GM12878 (cell line): Measurements from ENCODE around the gene CEP68. TPM values are rescaled to one million over a fixed set of nuclear protein-coding genes. Genes with fewer than 3 reads are reported as not detected.

ENCODE experiments used
- ATAC-seq: fragments of 200-7000 bp; cut with Tn5 transposase; 3 replicates; pipeline ENCODE4 v1.9.1; 2020; ENCODE audit warnings: mild to moderate bottlenecking, moderate library complexity
- BruUV-seq: library from RNA; stranded (reverse); fragments of 400-500 nt; replicated peaks from 2 replicates; lab custom pipeline; 2021; lab: Mats Ljungman, UMichigan
- CTCF ChIA-PET: fragments of 300-600 bp; sonication (Branson Sonifier 250); formaldehyde crosslinking; extraction: SDS; loops from one replicate; lab custom pipeline; 2021; ENCODE audit warnings: inconsistent platforms; lab: Yijun Ruan, JAX
- POLR2A ChIA-PET: fragments of 350-600 bp; formaldehyde crosslinking; extraction: SDS; loops from one replicate; lab custom pipeline; 2021; ENCODE audit warnings: inconsistent platforms; lab: Charles Lee
- RAD21 ChIA-PET: fragments of 300-600 bp; sonication (Branson Sonifier 250); formaldehyde crosslinking; loops from one replicate; lab custom pipeline; 2023; ENCODE audit warnings: antibody characterized with exemption; ENCODE audit not compliant: unreplicated experiment; lab: Charles Lee
- SMC1A ChIA-PET: fragments of 300-600 bp; sonication (Branson Sonifier 250); formaldehyde crosslinking; loops from one replicate; lab custom pipeline; 2023; ENCODE audit not compliant: unreplicated experiment, uncharacterized antibody; lab: Charles Lee
- DNase-seq: peaks from one replicate; pipeline ENCODE4 v3.0.0-alpha.2; 2011; ENCODE audit warnings: low read depth, low spot score
- FAIRE-seq: peaks from 3 replicates; lab custom pipeline; 2011; peaks lifted over from hg19 to GRCh38; lab: Jason Lieb, UNC
- H2AFZ ChIP-seq: 2 replicates; pipeline ENCODE4 v1.6.0; 2011; ENCODE audit warnings: low read depth, low read length, control low read depth; ENCODE audit not compliant: control insufficient read depth
- H3K27ac ChIP-seq: 2 replicates; pipeline ENCODE4 v1.5.1; 2011; ENCODE audit warnings: control low read depth; ENCODE audit not compliant: control insufficient read depth, insufficient read depth
- H3K27me3 ChIP-seq, 2 experiments: replicated peaks in 1 of 2; 2 replicates each; pipeline versions ENCODE4 v1.6.0 to v1.6.1; 2011; ENCODE audit warnings: low read length in 1 of 2; ENCODE audit not compliant: control insufficient read depth in 2 of 2, insufficient read depth in 2 of 2
- H3K36me3 ChIP-seq, 2 experiments: 2 replicates each; pipeline ENCODE4 v1.5.1; 2011; ENCODE audit warnings: low read length in 1 of 2; ENCODE audit not compliant: control insufficient read depth in 2 of 2, insufficient read depth in 2 of 2
- H3K4me1 ChIP-seq: 2 replicates; pipeline ENCODE4 v1.6.1; 2011; ENCODE audit warnings: mild to moderate bottlenecking, low read length, moderate library complexity, mixed read lengths; ENCODE audit not compliant: control insufficient read depth, insufficient read depth
- H3K4me2 ChIP-seq: 2 replicates; pipeline ENCODE4 v1.6.0; 2011; ENCODE audit warnings: control low read depth; ENCODE audit not compliant: control insufficient read depth, insufficient read depth
- H3K4me3 ChIP-seq: fragments of 200-600 bp; sonication (generic); 2 replicates; pipeline ENCODE4 v1.5.1; 2016
- H3K79me2 ChIP-seq: 2 replicates; pipeline ENCODE4 v1.6.0; 2011; ENCODE audit warnings: low read length; ENCODE audit not compliant: control insufficient read depth, insufficient read depth
- H3K9ac ChIP-seq: 2 replicates; pipeline ENCODE4 v1.8.0; 2011; ENCODE audit warnings: low read length, control low read depth, mixed read lengths; ENCODE audit not compliant: control insufficient read depth, insufficient read depth
- H3K9me3 ChIP-seq: replicated peaks from 3 replicates; pipeline ENCODE4 v1.5.1; 2011; ENCODE audit warnings: mild to moderate bottlenecking, low read length; ENCODE audit not compliant: control insufficient read depth, insufficient read depth
- H4K20me1 ChIP-seq: 2 replicates; pipeline ENCODE4 v1.6.0; 2011; ENCODE audit not compliant: control insufficient read depth, insufficient read depth
- ATF7 ChIP-seq: fragments of 450-650 bp; IDR thresholded peaks from 2 replicates; pipeline ENCODE4 v1.6.1; 2016; ENCODE audit warnings: low read depth, mild to moderate bottlenecking
- BHLHE40 ChIP-seq, 2 experiments: fragments of 450-650 bp in 1 of 2; IDR thresholded peaks; 2 replicates each; pipeline ENCODE4 v1.6.1; 2011 to 2017; ENCODE audit warnings: low read depth in 2 of 2, borderline replicate concordance in 1 of 2, improper control_type of control experiment in 1 of 2, low read length in 1 of 2, mild to moderate bottlenecking in 1 of 2
- CBX5 ChIP-seq: sonication (generic); IDR thresholded peaks from 2 replicates; pipeline ENCODE4 v1.6.1; 2016; ENCODE audit warnings: low read depth, moderate library complexity, mild to moderate bottlenecking, inconsistent platforms
- CTCF ChIP-seq, 3 experiments: IDR thresholded peaks in 2 of 3; conservative IDR thresholded peaks in 1 of 3; 2 replicates each; pipeline ENCODE4 v1.5.1; 2011; ENCODE audit warnings: low read depth in 3 of 3, low read length in 3 of 3, mild to moderate bottlenecking in 3 of 3, control low read depth in 2 of 3, moderate library complexity in 2 of 3, inconsistent platforms in 1 of 3, mixed read lengths in 1 of 3; ENCODE audit not compliant: control insufficient read depth in 2 of 3, insufficient read depth in 1 of 3; ENCODE audit errors: extremely low read depth in 1 of 3
- EGR1 ChIP-seq, 2 experiments: IDR thresholded peaks; 1 replicate in 1 of 2; 2 replicates in 1 of 2; pipeline ENCODE4 v1.6.1; 2011 to 2012; ENCODE audit warnings: low read depth in 2 of 2, low read length in 2 of 2, borderline replicate concordance in 1 of 2, mild to moderate bottlenecking in 1 of 2, moderate library complexity in 1 of 2
- GATAD2B ChIP-seq: fragments of 450-650 bp; conservative IDR thresholded peaks from 2 replicates; pipeline ENCODE4 v1.6.1; 2017; ENCODE audit warnings: low read depth, mild to moderate bottlenecking, moderate library complexity
- HDAC2 ChIP-seq: fragments of 200-600 bp; sonication (generic); IDR thresholded peaks from 2 replicates; pipeline ENCODE4 v1.6.1; 2017
- LARP7 ChIP-seq: fragments of 450-650 bp; IDR thresholded peaks from 2 replicates; pipeline ENCODE4 v1.6.1; 2017; ENCODE audit warnings: mild to moderate bottlenecking
- MLLT1 ChIP-seq: fragments of 450-650 bp; IDR thresholded peaks from 2 replicates; pipeline ENCODE4 v1.6.1; 2016; ENCODE audit warnings: mild to moderate bottlenecking
- MTA2 ChIP-seq: fragments of 450-650 bp; IDR thresholded peaks from 2 replicates; pipeline ENCODE4 v1.6.1; 2016; ENCODE audit warnings: low read depth, mild to moderate bottlenecking, moderate library complexity
- NBN ChIP-seq: fragments of 450-650 bp; IDR thresholded peaks from 2 replicates; pipeline ENCODE4 v1.6.1; 2016
- NFYA ChIP-seq: IDR thresholded peaks from 2 replicates; pipeline ENCODE4 v1.6.1; 2011; ENCODE audit warnings: low read depth, mild to moderate bottlenecking, low read length, improper control_type of control experiment, borderline replicate concordance
- RAD21 ChIP-seq: IDR thresholded peaks from 2 replicates; pipeline ENCODE4 v1.6.1; 2011; ENCODE audit warnings: mild to moderate bottlenecking, low read depth, low read length, moderate library complexity; ENCODE audit not compliant: insufficient read depth
- SMC3 ChIP-seq: IDR thresholded peaks from 2 replicates; pipeline ENCODE4 v1.6.1; 2011; ENCODE audit warnings: low read length, improper control_type of control experiment, borderline replicate concordance
- STAT3 ChIP-seq: IDR thresholded peaks from 2 replicates; pipeline ENCODE4 v1.6.1; 2011; ENCODE audit warnings: low read depth, low read length, improper control_type of control experiment
- WGBS: methylation state at CpG from one replicate; pipeline ENCODE4 v1.1.6; 2016; ENCODE audit warnings: low lambda C conversion rate; ENCODE audit not compliant: insufficient replicate concordance, insufficient coverage; ENCODE audit errors: missing lambda C conversion rate; 5-methylcytosine and 5-hydroxymethylcytosine counted together
- in situ Hi-C: fragments of 300-500 bp; cut with MboI; formaldehyde crosslinking; loops from 9 replicates; pipeline ENCODE4 v1.14.3; 2018; ENCODE audit warnings: mixed read lengths
- intact Hi-C: fragments of 100-400 bp; cut with micrococcal nuclease; formaldehyde crosslinking; loops from one replicate; pipeline ENCODE4 v1.14.2; 2022; ENCODE audit not compliant: unreplicated experiment
- polyA plus RNA-seq, 11 experiments: library from polyadenylated mRNA; depleted of rRNA in 4 of 11; unstranded in 6 of 11; stranded (reverse) in 5 of 11; fragments of >200 nt; fragmentation: Nextera tagmentation in 4 of 11; fragmentation: Illumina TruSeq in 1 of 11; extraction: Ambion mirVana in 4 of 11; extraction: Trizol in 1 of 11; gene quantifications; 1 replicate in 1 of 11; 2 replicates in 10 of 11; pipeline versions ENCODE4 v1.2.1 to v1.2.3, GENCODE V29; 2011 to 2016; ENCODE audit warnings: inconsistent platforms in 2 of 11, missing spikeins in 2 of 11, low read depth in 1 of 11
- total RNA-seq, 4 experiments: library from RNA; depleted of rRNA in 3 of 4; stranded (reverse); fragments of >200 nt in 3 of 4; fragmentation: Illumina TruSeq in 1 of 4; extraction: Trizol in 1 of 4; gene quantifications; 2 replicates each; pipeline versions ENCODE4 v1.2.1 to v1.2.3, GENCODE V29; 2013 to 2021
- TF ChIP-seq, protein P1 (sequence below): IDR thresholded peaks from 2 replicates; pipeline ENCODE4 v1.6.1; 2012; ENCODE audit warnings: low read length, inconsistent platforms

The CEP68 gene
- total and polyA plus RNA-seq, 10 of the 15 experiments (the other 5 are each of a cell fraction or from before 2014, with no cell fraction given) = 1.1 to 11.1 (median 7.4) TPM

DNA sequence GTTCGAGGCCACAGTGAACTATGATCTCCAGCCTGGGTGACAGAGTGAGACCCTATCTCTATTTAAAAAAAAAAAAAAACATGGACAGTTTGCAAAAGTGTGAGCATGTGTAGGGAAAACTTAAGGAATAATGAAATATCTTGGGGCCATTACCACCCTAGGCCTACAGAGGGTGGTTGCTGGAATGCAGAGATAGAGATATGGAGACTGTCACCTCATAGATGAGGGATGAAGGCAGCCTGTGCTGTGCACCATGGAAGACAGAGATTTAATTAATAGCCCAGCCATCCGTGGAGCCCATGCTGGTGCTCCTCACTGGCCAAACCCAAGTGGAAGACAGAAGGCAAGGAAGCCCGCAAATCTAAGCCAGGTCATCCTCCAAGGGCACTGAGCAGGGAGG lies 16.6 kb upstream of the CEP68 start (continued):
- TF ChIP-seq CBX5 = no peak

DNA sequence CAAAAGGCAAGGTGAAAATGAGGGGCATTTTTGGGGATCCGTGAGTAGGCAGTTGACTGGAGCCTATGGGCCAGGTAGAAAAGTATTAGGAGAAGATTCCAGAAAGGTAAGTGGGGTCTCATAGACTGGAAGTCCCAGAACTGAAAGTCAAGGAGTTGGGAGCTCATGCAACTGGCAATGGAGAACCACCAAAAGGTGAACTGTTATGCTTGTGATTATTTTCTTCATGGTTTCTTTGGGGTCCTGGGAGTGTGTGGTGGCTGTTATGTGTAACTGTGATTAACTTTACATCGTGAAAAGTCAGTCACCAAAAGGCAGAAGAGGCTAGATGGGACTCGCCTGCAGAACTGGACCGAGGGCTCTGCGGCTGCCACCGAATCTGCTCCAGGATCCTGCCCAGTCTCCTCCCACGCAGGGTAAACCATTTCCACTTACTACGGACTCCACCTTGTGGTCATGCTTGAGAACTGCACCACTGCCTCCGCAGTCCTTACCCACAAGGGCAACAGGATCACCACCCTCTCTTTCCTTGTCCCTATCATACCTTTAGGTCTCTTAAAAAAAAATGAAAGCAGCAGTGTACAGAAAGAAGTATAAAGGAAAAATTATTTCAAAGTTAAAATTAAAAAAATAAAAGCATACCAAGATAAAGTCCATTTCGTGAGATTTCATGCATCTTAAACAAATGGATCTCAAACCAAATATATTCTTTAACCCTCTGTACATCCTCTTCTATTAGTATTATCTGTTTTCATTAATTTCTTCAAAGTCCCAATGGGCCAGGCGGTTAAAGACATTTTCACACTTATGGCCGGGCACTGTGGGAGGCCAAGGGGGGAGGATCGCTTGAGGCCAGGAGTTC lies 15.6 kb upstream of the CEP68 start:
- Histone ChIP-seq H3K36me3 (no peaks in the 10 kb centered on the region), H3K4me1 (peaks cover 2% of the 10 kb centered on the region; the same call in 1 of the 2 replicates), H3K27me3 (no peaks in the 10 kb centered on the region), H4K20me1 (no peaks in the 10 kb centered on the region), H2AFZ (no peak overlapping the region), H3K4me2 (peak overlapping the region; percentile 36; the same call in 1 of the 2 replicates), H3K9ac (no peak overlapping the region), H3K79me2 (no peaks in the 10 kb centered on the region), H3K27ac (no peak overlapping the region), H3K4me3 (no peak overlapping the region), H3K9me3 (peaks cover 18% of the 10 kb centered on the region)
- CTCF ChIA-PET = interaction anchor here (0.6 to 2.9 kb wide), 19 partner anchors 8 to 710 kb away, joined by 3 to 19 read pairs (median 3); no protein-coding TSS in a partner anchor
- BruUV-seq = no TSS peak
- ATAC-seq = peak; percentile 99
- intact Hi-C loops (loop anchor here (1.0 to 5.0 kb wide), 5 partner anchors 62 to 713 kb away; no protein-coding TSS in a partner anchor), in situ Hi-C loops (no loop called here)
- no peak for DNase-seq
- SMC1A ChIA-PET = interaction anchor here (0.6 to 11.8 kb wide), 10 partner anchors 11 to 517 kb away, joined by 3 to 178 read pairs (median 3); no protein-coding TSS in a partner anchor
- peak; percentile 92 for FAIRE-seq
- POLR2A ChIA-PET = interaction anchor here (1.0 kb wide), 1 partner anchor 13 kb away, joined by 3 read pairs; no protein-coding TSS in a partner anchor
- RAD21 ChIA-PET = interaction anchor here (0.8 to 2.0 kb wide), 5 partner anchors 14 to 126 kb away, joined by 3 to 11 read pairs (median 3); no protein-coding TSS in a partner anchor
- 24% methylated on average over 13 of the region's 13 CpGs for WGBS
- TF ChIP-seq LARP7 = peak; percentile 34; the same call in 1 of the 2 replicates
- TF ChIP-seq, protein P1, sequence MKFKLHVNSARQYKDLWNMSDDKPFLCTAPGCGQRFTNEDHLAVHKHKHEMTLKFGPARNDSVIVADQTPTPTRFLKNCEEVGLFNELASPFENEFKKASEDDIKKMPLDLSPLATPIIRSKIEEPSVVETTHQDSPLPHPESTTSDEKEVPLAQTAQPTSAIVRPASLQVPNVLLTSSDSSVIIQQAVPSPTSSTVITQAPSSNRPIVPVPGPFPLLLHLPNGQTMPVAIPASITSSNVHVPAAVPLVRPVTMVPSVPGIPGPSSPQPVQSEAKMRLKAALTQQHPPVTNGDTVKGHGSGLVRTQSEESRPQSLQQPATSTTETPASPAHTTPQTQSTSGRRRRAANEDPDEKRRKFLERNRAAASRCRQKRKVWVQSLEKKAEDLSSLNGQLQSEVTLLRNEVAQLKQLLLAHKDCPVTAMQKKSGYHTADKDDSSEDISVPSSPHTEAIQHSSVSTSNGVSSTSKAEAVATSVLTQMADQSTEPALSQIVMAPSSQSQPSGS = no peak
- TF ChIP-seq MLLT1 = peak; percentile 61; the same call in 1 of the 2 replicates
- 0 out of 2 replicates have a peak, but pooled peaks have one; percentile 33 for TF ChIP-seq GATAD2B
- TF ChIP-seq RAD21 = peak; percentile 83
- peak; percentile 94 for TF ChIP-seq SMC3
- TF ChIP-seq MTA2 = peak; percentile 15; the same call in 1 of the 2 replicates
- peak; percentile 93 to 96 (median 95) for TF ChIP-seq CTCF (IDR thresholded peaks at IDR 0.05 in 2 of 3, conservative IDR thresholded peaks at IDR 0.05 in 1 of 3; ENCODE audit: control insufficient read depth in 2 of 3, extremely low read depth in 1 of 3, insufficient read depth in 1 of 3, low read depth in 3 of 3, low read length in 3 of 3)
- TF ChIP-seq NBN = 0 out of 2 replicates have a peak, but pooled peaks have one; percentile 68
- TF ChIP-seq BHLHE40 (IDR thresholded peaks at IDR 0.05; ENCODE audit: borderline replicate concordance in 1 of 2, low read depth in 2 of 2, low read length in 1 of 2) = peak in 1 of 2 experiments; percentile 35; a peak in 1 of 4 replicates
- no peak for TF ChIP-seq STAT3
- TF ChIP-seq EGR1 (IDR thresholded peaks at IDR 0.05; ENCODE audit: borderline replicate concordance in 1 of 2, low read depth in 2 of 2, low read length in 2 of 2) = peak; percentile 44 to 99
- no peak for TF ChIP-seq HDAC2
- TF ChIP-seq ATF7 = 0 out of 2 replicates have a peak, but pooled peaks have one; percentile 32
- TF ChIP-seq NFYA = no peak
